ENCODE measurements around the gene MTARC2.

The MTARC2 gene

GRCh38 chr1:220824031-220824989, 76.2 kb downstream of the MTARC2 start:
- no peak for TF ChIP-seq ZFX (IDR thresholded peaks at IDR 0.05)
- no peak for TF ChIP-seq CTCF (conservative IDR thresholded peaks at IDR 0.05)
- no peak overlapping the region for H3K27ac ChIP-seq

- TF ChIP-seq CTCF (conservative IDR thresholded peaks at IDR 0.05): no peak
- TF ChIP-seq ZFX (IDR thresholded peaks at IDR 0.05): no peak
- no peak overlapping the region for H3K27ac ChIP-seq
Measured at GRCh38 chr1:220825819-220826551, 77.9 kb downstream of the MTARC2 start.

- no peak overlapping the region for H3K27ac ChIP-seq
- TF ChIP-seq CTCF (conservative IDR thresholded peaks at IDR 0.05) (no peak), ZFX (IDR thresholded peaks at IDR 0.05) (no peak)
Measured at GRCh38 chr1:220826729-220827128, 78.6 kb downstream of the MTARC2 start.

GRCh38 chr1:220827445-220828178, 79.5 kb downstream of the MTARC2 start:
- H3K27ac ChIP-seq: no peak overlapping the region
- TF ChIP-seq CTCF (conservative IDR thresholded peaks at IDR 0.05) (no peak), ZFX (IDR thresholded peaks at IDR 0.05) (no peak)

DNA sequence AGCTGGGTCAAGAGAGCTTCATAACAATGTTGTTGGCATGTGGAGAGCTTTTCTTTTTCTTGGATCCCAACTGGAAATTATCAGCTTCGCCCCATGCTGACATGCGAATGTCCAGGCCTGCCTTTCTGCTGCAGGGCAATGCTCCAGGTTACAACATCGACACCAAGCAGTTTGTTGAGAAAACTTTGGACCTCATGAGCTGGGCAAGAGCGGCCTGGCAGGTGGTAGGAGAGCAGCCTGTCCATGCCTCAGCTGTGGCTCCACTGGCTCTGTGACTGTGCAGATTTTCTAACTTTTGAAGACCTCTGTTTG, 80.0 kb downstream of the MTARC2 start:
- no peak overlapping the region for H3K27ac ChIP-seq
- no peak for TF ChIP-seq CTCF (conservative IDR thresholded peaks at IDR 0.05)
- TF ChIP-seq ZFX (IDR thresholded peaks at IDR 0.05): no peak

DNA sequence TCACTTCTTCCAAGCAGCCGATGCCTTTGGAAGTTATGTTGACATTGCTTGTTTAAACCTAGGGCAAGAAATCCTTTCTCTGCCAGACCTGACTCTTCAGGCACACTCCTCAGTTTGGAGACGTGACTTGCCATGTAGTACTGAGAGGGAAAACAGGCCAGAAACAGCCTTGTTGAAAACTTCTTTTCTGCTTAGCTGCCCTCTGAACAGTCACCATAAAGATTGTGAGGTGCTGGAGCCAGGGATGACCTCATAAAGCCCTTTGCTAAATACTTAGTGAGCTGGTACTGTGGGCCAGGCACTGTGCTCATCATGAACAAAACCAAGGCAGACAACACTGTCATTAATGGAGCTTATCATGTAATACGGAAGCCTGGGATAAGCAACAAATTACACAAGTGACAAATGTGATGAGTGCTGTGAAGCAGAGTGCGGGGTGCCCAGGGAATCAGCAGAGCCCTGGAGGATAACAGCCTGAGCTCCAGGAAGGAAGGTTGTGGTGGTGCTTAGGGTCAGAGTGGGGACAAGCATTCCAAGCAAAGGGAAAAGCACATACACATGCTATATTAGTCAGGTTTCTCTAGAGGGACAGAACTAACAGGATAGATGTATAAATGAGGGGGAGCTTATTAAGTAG, 80.9 kb downstream of the MTARC2 start:
- no peak for TF ChIP-seq ZFX (IDR thresholded peaks at IDR 0.05)
- no peak for TF ChIP-seq CTCF (conservative IDR thresholded peaks at IDR 0.05)
- H3K27ac ChIP-seq: no peak overlapping the region

All from C4-2B (cell line).